Stomach (tissue), 9 donors: ENCODE results near the gene ARSG. TPM values are rescaled to one million over a fixed set of nuclear protein-coding genes. Genes with fewer than 3 reads are reported as not detected.

Source experiments
- DNase-seq, 2 donors: peaks; one replicate each; pipeline versions ENCODE4 v3.0.0 to v3.0.0-alpha.2; 2013 to 2019
- H3K27ac ChIP-seq, 5 donors: fragments of 200-600 bp in 4 of 5; sonication (generic) in 4 of 5; one replicate each; pipeline ENCODE4 v1.5.1; 2013 to 2019; ENCODE audit warnings: mild to moderate bottlenecking in 1 of 5, moderate library complexity in 1 of 5
- H3K27me3 ChIP-seq, 3 donors: fragments of 200-600 bp; sonication (generic); one replicate each; pipeline ENCODE4 v1.5.1; 2017 to 2019; ENCODE audit warnings: mixed run types in 1 of 3
- H3K36me3 ChIP-seq, 4 donors: fragments of 200-600 bp; sonication (generic); 1 replicate in 3 of 4; 2 replicates in 1 of 4; pipeline ENCODE4 v1.5.1; 2016 to 2019
- H3K4me1 ChIP-seq, 4 donors: fragments of 200-600 bp; sonication (generic); one replicate each; pipeline ENCODE4 v1.5.1; 2016 to 2019
- H3K4me3 ChIP-seq, 4 donors: fragments of 200-600 bp; sonication (generic) in 3 of 4; one replicate each; pipeline ENCODE4 v1.5.1; 2016 to 2019; ENCODE audit warnings: mild to moderate bottlenecking in 1 of 4
- H3K9me3 ChIP-seq, 4 donors: fragments of 200-600 bp; sonication (generic); one replicate each; pipeline ENCODE4 v1.5.1; 2016 to 2019
- CTCF ChIP-seq, 7 experiments: fragments of 450-650 bp in 4 of 7; fragments of 200-600 bp in 3 of 7; sonication (generic) in 3 of 7; IDR thresholded peaks; one replicate each; pipeline ENCODE4 v1.5.1; 2016 to 2019; ENCODE audit warnings: antibody characterized with exemption in 7 of 7, control low read depth in 2 of 7, mild to moderate bottlenecking in 1 of 7
- EP300 ChIP-seq: sonication (generic); formaldehyde crosslinking; IDR thresholded peaks from one replicate; pipeline ENCODE4 v1.6.1; 2017; ENCODE audit warnings: antibody characterized with exemption
- POLR2A ChIP-seq, 4 donors: fragments of 450-650 bp; IDR thresholded peaks; one replicate each; pipeline ENCODE4 v1.6.1; 2016; ENCODE audit warnings: antibody characterized with exemption in 4 of 4, control low read depth in 2 of 4, mild to moderate bottlenecking in 1 of 4, moderate library complexity in 1 of 4
- POLR2AphosphoS5 ChIP-seq, 3 donors: sonication (generic); formaldehyde crosslinking; IDR thresholded peaks; one replicate each; pipeline ENCODE4 v1.6.1; 2016; ENCODE audit warnings: antibody characterized with exemption in 3 of 3
- WGBS, 5 donors: extraction: QIAGEN DNeasy Blood & Tissue Kit in 3 of 5; methylation state at CpG; one replicate each; pipeline versions ENCODE4 v1.1.5 to v1.1.7; 2013 to 2018; 5-methylcytosine and 5-hydroxymethylcytosine counted together
- intact Hi-C: fragments of 100-400 bp; cut with DNase I; formaldehyde crosslinking; loops from one replicate; pipeline ENCODE4 v1.15.1; 2023; ENCODE audit warnings: low total_unique reads
- polyA plus RNA-seq, 3 donors: library from polyadenylated mRNA; stranded (reverse); fragments of 200-250 nt; gene quantifications; one replicate each; pipeline ENCODE4 v1.2.3, GENCODE V29; 2013
- total RNA-seq, 5 donors: library from RNA; depleted of rRNA; stranded (reverse); fragments of >200 nt; gene quantifications; one replicate each; pipeline versions ENCODE4 v1.1.0 to v1.2.3, GENCODE V29; 2014 to 2016
- donor health status: healthy with polysubstance abuse.
- donor health status: Bipolar disorder and iron deficiency.
- donor health status: healthy.

The ARSG gene
- total and polyA plus RNA-seq, 8 donors: 0.45 to 74.7 (median 2.4) TPM

DNA sequence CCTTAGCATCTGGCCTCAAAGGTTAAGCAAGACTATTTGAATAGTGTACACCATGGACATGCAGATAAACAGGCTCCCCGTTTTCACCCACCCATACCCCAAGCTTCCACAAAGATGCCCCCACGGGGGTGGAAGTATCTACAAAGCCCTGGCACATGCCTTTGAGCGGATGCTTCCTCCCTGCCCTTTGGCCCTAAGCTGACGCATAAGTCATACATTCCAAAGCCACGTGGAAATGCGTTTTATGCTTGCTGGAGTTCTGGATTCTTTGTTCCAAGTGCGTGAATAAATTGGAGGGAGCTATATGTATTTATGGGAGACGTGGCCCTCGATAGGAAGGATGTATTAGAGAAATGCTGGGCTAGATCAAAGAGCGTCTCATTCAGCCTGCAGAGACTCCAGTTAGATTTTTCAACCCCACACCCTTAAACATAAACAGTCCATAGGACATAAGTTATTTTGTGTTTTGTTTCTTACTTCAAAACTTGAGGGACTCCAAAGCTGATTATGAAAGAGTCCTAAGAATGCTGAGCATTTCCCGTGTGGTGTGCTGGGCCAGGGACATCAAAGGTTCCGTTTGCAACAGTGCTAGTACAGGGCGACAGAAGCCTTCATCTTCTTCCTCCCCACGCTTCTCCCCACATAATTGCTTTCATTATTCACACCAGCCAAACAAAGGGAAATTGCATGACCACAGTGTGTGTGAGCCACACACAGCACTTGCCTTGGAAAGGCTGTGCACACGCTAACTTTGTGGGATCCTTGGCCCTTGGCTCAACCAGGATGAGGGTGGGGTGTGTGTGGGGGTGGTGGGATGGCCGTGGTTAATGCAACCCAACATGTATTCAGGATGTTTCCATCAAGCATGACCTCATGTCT, 92.4 kb downstream of the ARSG start:
- intact Hi-C loops: no loop called here
- no peaks in the 10 kb centered on the region for H3K27me3 ChIP-seq
- H3K27ac ChIP-seq: peak overlapping the region in 4 of 5 donors; percentile 1 to 70 (median 24)
- no peak for TF ChIP-seq POLR2AphosphoS5 (IDR thresholded peaks at IDR 0.05)
- TF ChIP-seq POLR2A (IDR thresholded peaks at IDR 0.05): no peak
- no peak for TF ChIP-seq CTCF (IDR thresholded peaks at IDR 0.05)
- TF ChIP-seq EP300: no peak
- H3K9me3 ChIP-seq: no peaks in the 10 kb centered on the region
- no peaks in the 10 kb centered on the region for H3K36me3 ChIP-seq
- H3K4me3 ChIP-seq: no peak overlapping the region
- peaks cover 8 to 22% (median 15%) of the 10 kb centered on the region in 4 donors for H3K4me1 ChIP-seq
- peak in 1 of 2 donors; percentile 26 for DNase-seq
- 45 to 67% (median 63%) methylated on average over 15 to 16 of the region's 16 CpGs for WGBS, 5 donors

DNA sequence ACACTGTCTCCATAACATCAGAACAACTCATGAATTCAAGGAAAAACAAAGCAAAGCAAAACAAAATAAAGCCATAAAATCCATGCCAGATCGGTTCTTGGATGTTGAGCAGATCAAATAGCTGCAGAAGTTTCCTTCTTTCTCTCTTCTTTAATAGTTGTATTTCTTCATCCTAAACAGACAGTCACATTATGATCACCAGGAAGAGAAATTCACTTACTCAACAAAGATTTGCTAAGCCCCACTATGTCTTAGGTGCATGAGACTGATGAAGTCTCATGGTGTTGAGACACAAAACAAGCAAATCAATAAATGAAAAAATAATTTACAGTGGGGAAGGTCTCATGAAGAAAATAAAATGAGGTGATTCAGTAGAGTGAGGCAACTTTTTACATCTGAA, 93.2 kb downstream of the ARSG start:
- no peaks in the 10 kb centered on the region for H3K36me3 ChIP-seq
- TF ChIP-seq POLR2A (IDR thresholded peaks at IDR 0.05): no peak
- no peak for TF ChIP-seq EP300
- TF ChIP-seq CTCF (IDR thresholded peaks at IDR 0.05): no peak
- no peak for TF ChIP-seq POLR2AphosphoS5 (IDR thresholded peaks at IDR 0.05)
- intact Hi-C loops: no loop called here

GRCh38 chr17:68384941-68385340, 93.6 kb downstream of the ARSG start:
- intact Hi-C loops: no loop called here
- 87 to 93% (median 90%) methylated on average over 4 of the region's 4 CpGs for WGBS, 5 donors
- Histone ChIP-seq H3K27me3 (no peaks in the 10 kb centered on the region), H3K4me3 (no peak overlapping the region), H3K4me1 (peaks cover 0 to 16% (median 10%) of the 10 kb centered on the region in 4 donors), H3K9me3 (no peaks in the 10 kb centered on the region), H3K27ac (peak overlapping the region in 1 of 5 donors; percentile 26), H3K36me3 (no peaks in the 10 kb centered on the region)
- TF ChIP-seq POLR2A (IDR thresholded peaks at IDR 0.05) (no peak), EP300 (no peak), CTCF (IDR thresholded peaks at IDR 0.05) (no peak), POLR2AphosphoS5 (IDR thresholded peaks at IDR 0.05) (no peak)
- no peak for DNase-seq

More for the DNA sequence above, 93.2 kb downstream of the ARSG start:
- H3K27ac ChIP-seq: peak overlapping the region in 4 of 5 donors; percentile 1 to 70 (median 34)
- no peaks in the 10 kb centered on the region for H3K27me3 ChIP-seq
- peaks cover under 1 to 16% (median 10%) of the 10 kb centered on the region in 4 donors for H3K4me1 ChIP-seq
- WGBS, 5 donors: 74 to 91% (median 79%) methylated on average over 1 of the region's 1 CpG
- H3K4me3 ChIP-seq: no peak overlapping the region
- DNase-seq: no peak
- H3K9me3 ChIP-seq: no peaks in the 10 kb centered on the region

GRCh38 chr17:68385490-68386215, 94.4 kb downstream of the ARSG start:
- H3K4me1 ChIP-seq: peaks cover 0 to 16% (median 10%) of the 10 kb centered on the region in 4 donors
- peak overlapping the region in 1 of 5 donors; percentile 18 for H3K27ac ChIP-seq
- 79 to 92% (median 90%) methylated on average over 7 to 8 of the region's 8 CpGs for WGBS, 5 donors
- intact Hi-C loops: no loop called here
- TF ChIP-seq POLR2A (IDR thresholded peaks at IDR 0.05): no peak
- TF ChIP-seq POLR2AphosphoS5 (IDR thresholded peaks at IDR 0.05): no peak
- DNase-seq: no peak
- no peak overlapping the region for H3K4me3 ChIP-seq
- H3K9me3 ChIP-seq: no peaks in the 10 kb centered on the region
- no peaks in the 10 kb centered on the region for H3K27me3 ChIP-seq
- H3K36me3 ChIP-seq: no peaks in the 10 kb centered on the region
